Activated T-cell treated with anti-CD3 and anti-CD28 coated beads, Interleukin-2, amount 50 U/mL, for 24 hours (primary cell): ENCODE results near the gene APBB1IP.
A peak's percentile ranks its signal among the peaks of the same experiment; 100 is the strongest.
"Not testable (repeated sequence)": the region's sequence is repeated elsewhere in the genome, so short reads cannot be mapped to it uniquely, and the experiment has no call there.

ENCODE experiments used
- DNase-seq: peaks from one replicate; pipeline ENCODE4 v3.0.0-alpha.2; 2020
- H3K27ac Mint-ChIP-seq: 2 replicates; pipeline ENCODE4 v1.8.0; 2020; ENCODE audit warnings: mild to moderate bottlenecking, mixed read lengths
- H3K27me3 Mint-ChIP-seq: 2 replicates; pipeline ENCODE4 v1.8.0; 2020; ENCODE audit warnings: mixed read lengths
- H3K36me3 Mint-ChIP-seq: 2 replicates; pipeline ENCODE4 v1.8.0; 2020; ENCODE audit warnings: low read depth, mixed read lengths
- H3K4me1 Mint-ChIP-seq: 2 replicates; pipeline ENCODE4 v1.8.0; 2020; ENCODE audit warnings: low read depth, mixed read lengths
- H3K4me3 Mint-ChIP-seq: 2 replicates; pipeline ENCODE4 v1.8.0; 2020; ENCODE audit warnings: mild to moderate bottlenecking, moderate library complexity, mixed read lengths
- H3K9me3 Mint-ChIP-seq: 2 replicates; pipeline ENCODE4 v1.8.0; 2020; ENCODE audit warnings: mixed read lengths

APBB1IP gene

GRCh38 chr10:26454891-26455290, 16.8 kb downstream of the APBB1IP start:
- no peak for DNase-seq
- Mint-ChIP-seq H3K27ac (peak overlapping the region; percentile 48), H3K9me3 (no peaks in the 10 kb centered on the region), H3K36me3 (peaks cover 53% of the 10 kb centered on the region), H3K27me3 (no peaks in the 10 kb centered on the region), H3K4me3 (peak overlapping the region; percentile 31), H3K4me1 (peaks cover 77% of the 10 kb centered on the region)

- Mint-ChIP-seq H3K4me3 (peak overlapping the region; percentile 32), H3K4me1 (peaks cover 77% of the 10 kb centered on the region), H3K27me3 (no peaks in the 10 kb centered on the region), H3K9me3 (no peaks in the 10 kb centered on the region), H3K27ac (peak overlapping the region; percentile 60), H3K36me3 (peaks cover 59% of the 10 kb centered on the region)
- DNase-seq: no peak
Measured at GRCh38 chr10:26455567-26456315, 17.6 kb downstream of the APBB1IP start.

GRCh38 chr10:26457088-26457487, 18.9 kb downstream of the APBB1IP start:
- Mint-ChIP-seq H3K9me3 (no peaks in the 10 kb centered on the region), H3K4me3 (no peak overlapping the region), H3K36me3 (peaks cover 56% of the 10 kb centered on the region), H3K4me1 (peaks cover 73% of the 10 kb centered on the region), H3K27me3 (no peaks in the 10 kb centered on the region), H3K27ac (peak overlapping the region; percentile 58)
- no peak for DNase-seq

GRCh38 chr10:26460736-26461135, 22.6 kb downstream of the APBB1IP start:
- Mint-ChIP-seq H3K27ac (peak overlapping the region; percentile 48), H3K9me3 (peaks cover 6% of the 10 kb centered on the region), H3K4me3 (no peak overlapping the region), H3K27me3 (no peaks in the 10 kb centered on the region), H3K36me3 (peaks cover 61% of the 10 kb centered on the region), H3K4me1 (peaks cover 78% of the 10 kb centered on the region)
- DNase-seq: no peak

GRCh38 chr10:26463986-26464385, 25.8 kb downstream of the APBB1IP start:
- H3K4me1 Mint-ChIP-seq: peaks cover 81% of the 10 kb centered on the region
- H3K27me3 Mint-ChIP-seq: no peaks in the 10 kb centered on the region
- peaks cover 68% of the 10 kb centered on the region for H3K36me3 Mint-ChIP-seq
- no peak for DNase-seq
- peak overlapping the region; percentile 85 for H3K27ac Mint-ChIP-seq
- H3K9me3 Mint-ChIP-seq: peaks cover 6% of the 10 kb centered on the region
- H3K4me3 Mint-ChIP-seq: no peak overlapping the region

- Mint-ChIP-seq H3K27me3 (no peaks in the 10 kb centered on the region), H3K4me3 (no peak overlapping the region), H3K9me3 (peaks cover 6% of the 10 kb centered on the region), H3K36me3 (peaks cover 65% of the 10 kb centered on the region), H3K27ac (peak overlapping the region; percentile 85), H3K4me1 (peaks cover 86% of the 10 kb centered on the region)
- no peak for DNase-seq
Measured at GRCh38 chr10:26464632-26465280, 26.6 kb downstream of the APBB1IP start.

GRCh38 chr10:26466531-26466930, 28.4 kb downstream of the APBB1IP start:
- Mint-ChIP-seq H3K36me3 (peaks cover 64% of the 10 kb centered on the region), H3K4me1 (peaks cover 90% of the 10 kb centered on the region), H3K27ac (peak overlapping the region; percentile 64)
- H3K9me3 Mint-ChIP-seq, H3K27me3 Mint-ChIP-seq, DNase-seq, H3K4me3 Mint-ChIP-seq: not testable (repeated sequence)

- Mint-ChIP-seq H3K27me3 (no peaks in the 10 kb centered on the region), H3K27ac (peak overlapping the region; percentile 89), H3K36me3 (peaks cover 61% of the 10 kb centered on the region), H3K9me3 (peaks cover 5% of the 10 kb centered on the region), H3K4me1 (peaks cover 91% of the 10 kb centered on the region), H3K4me3 (peak overlapping the region; percentile 39)
- no peak for DNase-seq
Measured at GRCh38 chr10:26467639-26468038, 29.5 kb downstream of the APBB1IP start.

- no peak overlapping the region for H3K4me3 Mint-ChIP-seq
- H3K4me1 Mint-ChIP-seq: peaks cover 90% of the 10 kb centered on the region
- H3K27ac Mint-ChIP-seq: peak overlapping the region; percentile 89
- peaks cover 58% of the 10 kb centered on the region for H3K36me3 Mint-ChIP-seq
- DNase-seq: no peak
- no peaks in the 10 kb centered on the region for H3K9me3 Mint-ChIP-seq
- H3K27me3 Mint-ChIP-seq: no peaks in the 10 kb centered on the region
Measured at GRCh38 chr10:26468291-26468690, 30.1 kb downstream of the APBB1IP start.

GRCh38 chr10:26468700-26469099, 30.6 kb downstream of the APBB1IP start:
- peak overlapping the region; percentile 89 for H3K27ac Mint-ChIP-seq

GRCh38 chr10:26472492-26472778, 34.3 kb downstream of the APBB1IP start:
- Mint-ChIP-seq H3K9me3 (no peaks in the 10 kb centered on the region), H3K4me1 (peaks cover 83% of the 10 kb centered on the region), H3K4me3 (no peak overlapping the region), H3K27me3 (no peaks in the 10 kb centered on the region), H3K27ac (peak overlapping the region; percentile 20), H3K36me3 (peaks cover 61% of the 10 kb centered on the region)
- no peak for DNase-seq

More at GRCh38 chr10:26468700-26469099, 30.6 kb downstream of the APBB1IP start:
- H3K9me3 Mint-ChIP-seq: no peaks in the 10 kb centered on the region
- H3K27me3 Mint-ChIP-seq: no peaks in the 10 kb centered on the region
- H3K36me3 Mint-ChIP-seq: peaks cover 58% of the 10 kb centered on the region
- H3K4me3 Mint-ChIP-seq: peak overlapping the region; percentile 68
- H3K4me1 Mint-ChIP-seq: peaks cover 90% of the 10 kb centered on the region
- DNase-seq: no peak

- H3K9me3 Mint-ChIP-seq: no peaks in the 10 kb centered on the region
- peaks cover 64% of the 10 kb centered on the region for H3K36me3 Mint-ChIP-seq
Measured at GRCh38 chr10:26474026-26474425, 35.9 kb downstream of the APBB1IP start.

GRCh38 chr10:26474845-26475244, 36.7 kb downstream of the APBB1IP start:
- H3K4me1 Mint-ChIP-seq: peaks cover 79% of the 10 kb centered on the region
- H3K36me3 Mint-ChIP-seq: peaks cover 61% of the 10 kb centered on the region
- H3K4me3 Mint-ChIP-seq: peak overlapping the region; percentile 18
- not testable (repeated sequence) for H3K27me3 Mint-ChIP-seq, H3K9me3 Mint-ChIP-seq, DNase-seq
- peak overlapping the region; percentile 89 for H3K27ac Mint-ChIP-seq

More at GRCh38 chr10:26474026-26474425, 35.9 kb downstream of the APBB1IP start:
- no peak for DNase-seq
- H3K4me3 Mint-ChIP-seq: no peak overlapping the region
- peak overlapping the region; percentile 89 for H3K27ac Mint-ChIP-seq
- H3K27me3 Mint-ChIP-seq: no peaks in the 10 kb centered on the region
- peaks cover 82% of the 10 kb centered on the region for H3K4me1 Mint-ChIP-seq

- peak overlapping the region; percentile 89 for H3K27ac Mint-ChIP-seq
- DNase-seq: no peak
- H3K4me3 Mint-ChIP-seq: peak overlapping the region; percentile 18
- peaks cover 80% of the 10 kb centered on the region for H3K4me1 Mint-ChIP-seq
- H3K36me3 Mint-ChIP-seq: peaks cover 65% of the 10 kb centered on the region
- H3K9me3 Mint-ChIP-seq: no peaks in the 10 kb centered on the region
- H3K27me3 Mint-ChIP-seq: no peaks in the 10 kb centered on the region
Measured at GRCh38 chr10:26475386-26475785, 37.2 kb downstream of the APBB1IP start.

- peaks cover 58% of the 10 kb centered on the region for H3K36me3 Mint-ChIP-seq
- H3K9me3 Mint-ChIP-seq: no peaks in the 10 kb centered on the region
- no peak overlapping the region for H3K4me3 Mint-ChIP-seq
- DNase-seq: no peak
- peaks cover 74% of the 10 kb centered on the region for H3K4me1 Mint-ChIP-seq
- peak overlapping the region; percentile 88 for H3K27ac Mint-ChIP-seq
- H3K27me3 Mint-ChIP-seq: no peaks in the 10 kb centered on the region
Measured at GRCh38 chr10:26477501-26477900, 39.4 kb downstream of the APBB1IP start.
